ENCODE measurements around the gene ATL2. TPM values are rescaled to one million over a fixed set of nuclear protein-coding genes. Genes with fewer than 3 reads are reported as not detected.
"Not testable (repeated sequence)": the region's sequence is repeated elsewhere in the genome, so short reads cannot be mapped to it uniquely, and the experiment has no call there.

Gene ATL2
- total RNA-seq: 54.5 and 58.1 TPM in 2 replicates

- intact Hi-C loops (cut with micrococcal nuclease): loop anchor here (1.0 to 10.0 kb wide), 10 partner anchors 11 to 1412 kb away; partner anchors contain the start of genes CYP1B1, DHX57, MAP4K3 and MORN2
Measured at GRCh38 chr2:38377050-38377828, at the start of gene ATL2. Gene ATL2, minus strand, starts transcription at chr2:38377273. Its CDS starts 13 bp downstream, at chr2:38377260.

DNA sequence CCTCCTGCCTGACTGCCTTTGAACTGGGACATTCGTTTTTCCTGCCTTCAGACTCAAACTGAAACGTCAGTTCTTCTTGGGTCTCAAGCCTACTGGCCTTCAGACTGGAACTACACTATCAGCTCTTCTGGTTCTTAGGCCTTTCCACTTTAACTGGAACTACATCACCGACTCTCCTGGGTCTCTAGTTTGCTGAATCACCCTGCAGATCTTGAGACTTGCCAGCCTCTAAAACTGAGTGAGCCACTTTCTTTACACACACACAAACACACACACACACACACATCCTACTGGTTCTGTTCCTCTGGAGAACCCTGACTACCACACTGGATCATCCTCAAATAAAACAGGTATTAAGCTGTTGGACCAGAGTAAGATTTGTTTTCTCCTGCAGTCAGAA is 46.7 kb upstream of the ATL2 start:
- intact Hi-C loops (cut with micrococcal nuclease): no loop called here

DNA sequence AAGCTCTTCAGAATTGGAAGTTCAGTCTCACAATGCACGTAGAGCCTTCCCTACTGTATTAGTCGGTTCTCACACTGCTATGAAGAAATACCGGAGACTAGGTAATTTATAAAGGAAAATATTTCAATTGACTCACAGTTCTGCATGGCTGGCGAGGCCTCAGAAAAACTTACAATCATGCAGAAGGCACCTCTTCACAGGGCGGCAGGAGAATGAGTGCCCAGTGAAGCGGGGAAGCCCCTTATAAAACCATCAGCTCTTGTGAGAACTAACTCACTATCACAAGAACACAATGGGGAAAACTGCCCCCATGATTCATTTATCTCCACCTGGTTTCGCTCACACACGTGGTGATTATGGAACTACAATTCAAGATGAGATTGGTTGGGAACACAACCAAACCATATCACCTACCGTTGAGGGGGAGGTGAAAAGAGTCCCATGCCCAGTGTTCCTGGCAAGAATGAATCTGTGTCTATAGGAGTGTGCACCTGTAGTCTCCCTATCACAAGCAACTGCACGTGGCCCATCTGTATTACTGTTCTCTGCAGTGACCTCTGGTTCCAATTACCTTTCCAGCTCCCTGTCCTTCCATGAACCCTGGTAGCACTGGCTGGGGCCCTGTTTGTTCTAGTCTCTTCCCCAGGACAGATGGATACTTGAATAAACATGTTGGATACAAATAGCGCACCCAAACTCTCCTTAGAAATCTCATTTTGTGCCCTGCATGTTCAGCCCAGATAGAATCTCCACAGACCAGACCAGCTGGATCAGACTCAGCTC is 44.4 kb upstream of the ATL2 start:
- intact Hi-C loops (cut with micrococcal nuclease): no loop called here

- intact Hi-C loops (cut with micrococcal nuclease): no loop called here
Measured at GRCh38 chr2:38419499-38419898, 42.4 kb upstream of the ATL2 start.

GRCh38 chr2:38418735-38419134 is 41.7 kb upstream of the ATL2 start:
- intact Hi-C loops (cut with micrococcal nuclease): no loop called here

- intact Hi-C loops (cut with micrococcal nuclease): no loop called here
Measured at GRCh38 chr2:38417745-38418689, 40.9 kb upstream of the ATL2 start.

DNA sequence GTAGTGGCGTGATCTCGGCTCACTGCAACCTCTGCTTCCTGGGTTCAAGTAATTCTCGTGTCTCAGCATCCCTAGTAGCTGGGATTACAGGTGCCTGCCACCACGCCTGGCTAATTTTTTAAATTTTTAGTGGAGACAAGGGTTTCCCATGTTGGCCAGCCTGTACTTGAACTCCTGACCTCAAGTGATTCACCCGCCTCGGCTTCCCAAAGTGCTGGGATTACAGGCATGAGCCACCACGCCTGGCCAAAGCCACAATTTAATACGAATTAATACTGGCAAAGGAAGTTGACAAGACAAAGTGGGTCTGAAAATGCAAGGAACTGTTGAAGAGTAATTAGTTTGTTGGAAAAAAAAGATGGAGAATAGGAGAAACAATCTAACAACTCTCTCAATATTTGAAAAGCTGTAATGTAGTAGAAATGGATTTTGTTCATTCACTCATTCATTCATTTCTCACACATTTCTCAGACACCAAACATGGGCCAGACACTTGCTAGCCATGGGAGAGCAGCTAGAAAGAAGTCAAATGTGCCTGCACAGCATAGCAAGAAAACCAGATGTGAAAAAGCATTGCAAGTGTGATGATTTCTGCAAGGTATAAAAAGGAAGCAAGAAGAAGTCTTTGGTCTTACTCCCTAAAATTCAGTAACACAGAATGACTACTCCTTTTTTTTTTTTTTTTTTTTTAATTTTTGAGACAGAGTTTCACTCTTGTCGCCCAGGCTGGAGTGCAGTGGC is 39.4 kb upstream of the ATL2 start:
- intact Hi-C loops (cut with micrococcal nuclease): no loop called here

DNA sequence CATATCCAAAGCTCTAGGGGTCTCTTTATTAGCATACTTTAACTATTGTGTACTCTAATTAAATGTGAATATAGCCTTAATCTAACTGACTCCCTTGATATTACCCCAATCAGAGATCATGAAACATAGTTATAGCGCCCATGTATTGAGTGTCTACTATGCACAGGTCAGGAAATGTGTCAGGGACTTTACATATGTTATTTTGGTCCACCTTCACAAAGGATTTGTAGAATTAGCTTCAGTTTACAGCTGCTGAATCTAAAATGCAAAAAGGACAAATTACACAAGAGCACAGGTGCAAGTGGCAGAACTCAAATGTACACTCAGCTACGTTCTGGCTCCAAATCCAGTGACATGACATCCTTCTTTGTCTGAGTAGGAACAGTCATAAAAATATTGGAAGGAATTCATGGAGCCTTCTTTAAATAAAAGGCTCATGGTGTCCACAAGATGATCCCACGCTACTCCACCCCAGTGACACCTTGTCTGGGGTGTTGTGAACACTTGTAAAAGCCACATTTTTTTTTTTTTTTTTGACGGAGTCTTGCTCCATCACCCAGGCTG is 38.7 kb upstream of the ATL2 start:
- intact Hi-C loops (cut with micrococcal nuclease): no loop called here

- intact Hi-C loops (cut with micrococcal nuclease): no loop called here
Measured at GRCh38 chr2:38415023-38415422, 38.0 kb upstream of the ATL2 start.

DNA sequence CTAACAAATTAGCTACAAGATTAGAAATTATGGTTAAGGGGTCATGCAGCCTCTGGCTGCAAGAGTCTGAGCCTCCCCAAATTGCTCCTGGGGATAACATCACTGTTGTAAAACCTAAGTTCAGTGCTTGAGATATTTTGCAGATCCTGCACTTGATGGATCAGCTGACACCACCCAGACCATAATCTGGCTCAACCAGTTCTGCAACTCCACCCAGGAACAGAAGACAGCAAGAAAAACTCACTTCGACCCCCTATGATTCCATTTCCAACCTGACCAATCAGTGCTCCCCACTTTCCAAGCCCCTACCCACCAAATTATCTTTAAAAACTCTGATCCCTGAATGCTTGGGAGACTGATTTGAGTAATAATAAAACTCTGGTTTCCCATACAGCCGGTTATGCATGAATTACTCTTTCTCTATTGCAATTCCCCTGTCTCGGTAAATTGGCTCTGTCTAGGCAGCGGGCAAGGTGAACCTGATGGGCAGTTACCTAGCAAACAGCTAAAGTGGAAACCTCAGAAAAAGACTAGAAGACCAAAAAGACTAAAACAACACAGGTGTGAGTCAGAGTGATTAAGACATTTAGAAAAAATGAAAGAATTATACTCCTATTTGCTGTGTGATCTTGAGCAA is 35.3 kb upstream of the ATL2 start:
- intact Hi-C loops (cut with micrococcal nuclease): not testable (repeated sequence)

DNA sequence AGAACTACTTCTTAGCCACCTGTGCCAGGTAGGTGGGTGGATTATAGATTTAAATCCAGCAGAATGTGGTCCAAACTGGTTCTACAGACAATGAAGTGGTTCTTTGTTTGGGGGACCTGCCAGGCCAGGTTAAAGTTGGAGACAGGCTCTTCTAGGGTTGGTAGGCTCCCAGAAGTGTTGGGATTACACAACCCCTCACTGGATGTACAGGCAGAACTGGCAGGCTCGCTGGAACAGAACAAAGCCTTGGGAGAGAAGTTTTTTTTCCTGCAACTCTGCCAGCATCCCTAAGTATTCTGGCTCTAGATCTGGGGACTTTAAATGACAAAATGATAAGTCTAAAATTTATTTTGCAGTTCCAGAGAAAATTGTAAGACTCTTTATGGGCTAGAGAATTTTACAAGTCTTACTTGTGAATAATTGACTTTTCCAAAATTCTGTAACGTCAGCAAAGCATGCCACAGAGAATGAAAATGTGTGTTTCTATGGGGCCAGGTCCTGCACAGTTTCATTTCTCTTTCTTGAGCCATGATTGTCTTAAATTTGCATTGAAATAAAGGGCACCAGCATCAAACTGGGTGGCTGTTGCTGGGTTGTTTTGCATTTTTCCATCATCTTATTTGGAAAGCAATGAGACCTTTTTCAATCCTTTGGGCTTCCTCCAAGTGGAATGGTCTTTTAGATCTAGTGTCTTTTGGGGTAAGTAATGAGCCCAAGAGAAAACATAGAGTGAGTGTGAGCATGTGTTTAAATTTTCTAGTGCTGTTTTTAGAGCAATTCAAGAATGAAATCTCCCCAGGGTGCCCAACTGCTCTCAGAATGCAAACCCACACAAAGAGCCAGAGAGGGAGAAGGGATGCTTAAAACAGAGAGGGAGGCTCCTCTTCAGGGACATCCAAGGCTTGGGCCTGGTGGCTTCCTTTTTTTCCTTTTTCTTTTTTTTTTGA is 32.4 kb upstream of the ATL2 start:
- intact Hi-C loops (cut with micrococcal nuclease): no loop called here

DNA sequence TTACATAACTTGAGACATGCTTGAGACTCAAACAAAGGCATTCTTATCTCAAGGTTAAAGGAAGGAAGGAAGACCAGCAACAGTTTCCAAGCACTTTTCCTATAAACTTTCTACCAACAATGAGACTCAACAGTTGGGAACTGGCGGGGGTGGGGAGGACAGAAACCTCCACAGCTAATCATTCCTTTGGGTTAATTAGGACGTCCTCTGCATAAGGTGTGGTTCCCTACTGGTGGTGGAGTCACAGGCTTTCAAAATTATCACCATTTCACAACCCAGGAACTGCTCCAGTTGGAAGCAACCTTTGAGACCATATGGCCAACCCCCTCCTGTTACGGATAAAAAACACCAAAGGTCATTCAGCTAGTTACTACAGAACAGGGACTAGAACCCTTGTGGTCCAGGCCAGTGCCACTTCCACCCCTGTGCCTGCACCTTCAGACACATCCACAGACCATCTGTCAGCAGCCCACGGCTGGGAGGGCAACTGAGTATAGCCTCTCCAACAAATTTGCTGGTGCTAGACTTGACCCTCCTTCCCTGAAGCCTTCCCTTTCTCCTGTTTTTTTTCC is 30.1 kb upstream of the ATL2 start:
- intact Hi-C loops (cut with micrococcal nuclease): no loop called here

DNA sequence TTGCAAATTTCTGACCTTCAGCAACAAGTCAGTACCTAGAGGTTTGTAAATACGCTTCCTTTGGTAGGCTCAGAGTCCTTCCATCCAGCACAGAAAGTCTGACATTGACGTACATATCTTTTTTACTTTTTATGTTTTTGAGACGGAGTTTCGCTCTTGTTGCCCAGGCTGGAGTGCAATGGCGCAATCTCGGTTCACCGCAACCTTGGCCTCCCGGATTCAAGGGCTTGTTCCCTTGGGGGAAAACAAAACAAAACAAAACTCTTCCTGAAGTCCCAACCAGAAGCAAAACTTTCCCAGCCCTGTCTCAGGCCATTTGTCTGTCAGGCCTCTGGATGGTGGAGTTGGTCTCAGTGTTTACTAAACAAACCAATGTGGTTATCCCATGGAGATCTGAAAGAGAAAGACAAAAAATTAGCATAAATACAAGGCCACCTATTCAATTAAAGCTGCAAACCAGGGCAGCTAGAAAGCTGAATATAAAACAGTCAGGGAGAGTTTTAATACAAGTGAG is 29.6 kb upstream of the ATL2 start:
- intact Hi-C loops (cut with micrococcal nuclease): no loop called here

DNA sequence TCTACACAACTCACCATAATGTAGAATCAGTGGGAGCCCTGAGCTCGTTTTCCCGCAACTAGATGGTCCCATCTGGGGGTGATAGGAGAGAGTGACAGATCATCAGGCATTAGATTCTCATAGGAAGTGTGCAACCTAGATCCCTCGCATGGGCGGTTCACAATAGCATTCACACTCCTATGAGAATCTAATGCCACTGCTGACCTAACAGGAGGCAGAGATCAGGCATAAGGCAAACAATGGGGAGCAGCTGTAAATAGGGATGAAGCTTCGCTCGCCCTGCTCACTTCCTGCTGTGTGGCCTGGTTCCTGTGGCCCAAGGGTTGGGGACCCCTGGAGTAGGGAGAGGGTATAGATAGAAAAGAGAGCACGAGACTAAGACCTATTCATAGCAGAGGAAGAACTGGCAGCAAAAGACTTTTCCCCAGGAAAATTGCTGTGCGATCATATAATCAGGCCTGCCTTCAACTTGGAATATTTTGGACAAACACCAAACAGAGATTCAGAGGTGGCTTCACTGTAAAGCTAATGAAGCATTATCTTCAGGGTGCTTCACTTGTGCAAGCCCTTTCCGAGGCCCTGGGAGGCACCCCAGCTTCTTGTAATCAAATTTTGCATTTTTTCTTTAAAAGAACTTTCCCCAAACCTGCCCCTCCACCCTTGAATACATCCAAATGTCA is 29.0 kb upstream of the ATL2 start:
- intact Hi-C loops (cut with micrococcal nuclease): no loop called here

- intact Hi-C loops (cut with micrococcal nuclease): no loop called here
Measured at GRCh38 chr2:38400513-38400912, 23.4 kb upstream of the ATL2 start.

DNA sequence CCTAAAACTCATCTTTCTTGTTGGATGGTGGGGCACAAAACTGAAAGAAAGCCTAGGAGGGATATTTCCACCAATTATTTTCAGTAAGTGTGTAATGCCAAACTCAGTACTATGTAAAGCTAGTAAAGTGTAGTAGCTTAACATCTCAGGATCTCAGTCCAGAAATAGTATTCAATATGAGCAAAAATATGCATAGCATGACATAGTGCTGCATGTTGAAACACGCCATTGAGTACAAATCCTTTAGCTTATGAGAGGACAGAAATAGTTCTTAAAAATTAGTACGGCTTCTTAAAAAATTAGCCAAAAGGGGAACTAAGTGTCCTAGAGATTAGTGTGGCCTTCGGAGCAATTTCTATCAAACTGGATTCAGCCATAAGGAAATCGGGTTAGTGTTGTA is 21.7 kb upstream of the ATL2 start:
- intact Hi-C loops (cut with micrococcal nuclease): no loop called here

DNA sequence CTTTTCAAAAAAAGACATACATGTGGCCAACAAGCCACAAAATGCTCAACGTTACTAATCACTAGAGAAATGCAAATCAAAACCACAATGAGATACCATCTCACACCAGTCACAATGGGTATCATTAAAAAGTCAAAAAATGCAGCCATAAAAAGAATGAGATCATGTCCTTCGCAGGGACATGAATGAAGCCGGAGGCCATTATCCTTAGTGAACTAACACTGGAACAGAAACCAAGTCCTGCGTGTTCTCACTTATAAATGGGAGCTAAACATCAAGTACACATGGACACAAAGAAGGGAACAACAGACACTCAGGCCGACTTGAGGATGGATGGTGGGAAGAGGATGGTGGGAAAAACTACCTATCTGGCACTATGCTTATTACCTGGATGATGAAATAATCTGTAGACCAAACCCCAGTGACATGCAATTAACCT is 17.8 kb upstream of the ATL2 start:
- intact Hi-C loops (cut with micrococcal nuclease): loop anchor here (2.0 kb wide), 1 partner anchor 18 kb away; the partner anchor contains the start of gene ATL2

All from T-helper 2 cell treated with Interferon-gamma antibody and Interleukin-4, amounts not matched to agents 100 ng/mL and 5 ng/mL, for 36 hours (primary cell).